GM19468 (cell line): ENCODE measurements around the gene RAD51AP1.
"Not testable (repeated sequence)": the region's sequence is repeated elsewhere in the genome, so short reads cannot be mapped to it uniquely, and the experiment has no call there.

ENCODE experiments used
- ATAC-seq: cut with Tn5 transposase; IDR thresholded peaks from one replicate; pipeline ENCODE4 v1.9.1; 2021; ENCODE audit warnings: mild to moderate bottlenecking, moderate library complexity, moderate number of reproducible peaks; ENCODE audit not compliant: unreplicated experiment; ENCODE audit errors: extremely low read depth

The RAD51AP1 gene

GRCh38 chr12:4538207-4539160 is at the start of gene RAD51AP1:
TSS of gene RAD51AP1 (plus strand) at chr12:4538890. CDS start at chr12:4538940, 50 bp downstream.
- peak; percentile 31 for ATAC-seq

GRCh38 chr12:4489556-4489955 is 49.1 kb upstream of the RAD51AP1 start:
- ATAC-seq = no peak

GRCh38 chr12:4490973-4491372 is 47.7 kb upstream of the RAD51AP1 start:
- ATAC-seq = no peak

- no peak for ATAC-seq
Measured at GRCh38 chr12:4496145-4496838, 42.4 kb upstream of the RAD51AP1 start.

GRCh38 chr12:4499186-4499585 is 39.5 kb upstream of the RAD51AP1 start:
- no peak for ATAC-seq

GRCh38 chr12:4505376-4505986 is 33.2 kb upstream of the RAD51AP1 start:
- no peak for ATAC-seq

- no peak for ATAC-seq
Measured at GRCh38 chr12:4506430-4506829, 32.3 kb upstream of the RAD51AP1 start.

- peak; percentile 46 for ATAC-seq
Measured at GRCh38 chr12:4506870-4507269, 31.8 kb upstream of the RAD51AP1 start.

- not testable (repeated sequence) for ATAC-seq
Measured at GRCh38 chr12:4508503-4508902, 30.2 kb upstream of the RAD51AP1 start.

GRCh38 chr12:4509269-4509668 is 29.4 kb upstream of the RAD51AP1 start:
- ATAC-seq = not testable (repeated sequence)

GRCh38 chr12:4518106-4518728 is 20.5 kb upstream of the RAD51AP1 start:
- ATAC-seq = no peak

- not testable (repeated sequence) for ATAC-seq
Measured at GRCh38 chr12:4523443-4523842, 15.2 kb upstream of the RAD51AP1 start.

GRCh38 chr12:4526923-4527546 is 11.7 kb upstream of the RAD51AP1 start:
- no peak for ATAC-seq

GRCh38 chr12:4530160-4530559 is 8.5 kb upstream of the RAD51AP1 start:
- no peak for ATAC-seq

GRCh38 chr12:4530982-4531586 is 7.6 kb upstream of the RAD51AP1 start:
- no peak for ATAC-seq

GRCh38 chr12:4535092-4535491 is 3.6 kb upstream of the RAD51AP1 start:
- no peak for ATAC-seq

- ATAC-seq = no peak
Measured at GRCh38 chr12:4535871-4536270, 2.8 kb upstream of the RAD51AP1 start.

GRCh38 chr12:4539167-4539870 is 629 bp downstream of the RAD51AP1 start:
- no peak for ATAC-seq

GRCh38 chr12:4540170-4540569 is 1.5 kb downstream of the RAD51AP1 start:
- no peak for ATAC-seq
